Mammary epithelial cell (primary cell): ENCODE measurements around the gene CSMD2.

Experiments used
- CTCF ChIP-seq, 2 donors: IDR thresholded peaks in 1 of 2; conservative IDR thresholded peaks in 1 of 2; 2 replicates each; pipeline ENCODE4 v1.5.1; 2011 to 2012; ENCODE audit warnings: inconsistent platforms in 2 of 2, low read length in 2 of 2, mild to moderate bottlenecking in 2 of 2, control low read depth in 1 of 2, low read depth in 1 of 2; ENCODE audit not compliant: insufficient read depth in 1 of 2; ENCODE audit errors: extremely low read depth in 1 of 2
- EZH2 ChIP-seq: IDR thresholded peaks from 2 replicates; pipeline ENCODE4 v1.6.1; 2012; ENCODE audit warnings: low read length, inconsistent platforms, borderline replicate concordance

GRCh38 chr1:33790577-33790976 is 374.5 kb downstream of the CSMD2 start:
- TF ChIP-seq CTCF (conservative IDR thresholded peaks at IDR 0.05 in 1 of 2, IDR thresholded peaks at IDR 0.05 in 1 of 2; ENCODE audit: extremely low read depth in 1 of 2, insufficient read depth in 1 of 2, low read depth in 1 of 2, low read length in 2 of 2): no peak
- TF ChIP-seq EZH2: no peak
